GM12872 (cell line): Measurements from ENCODE around the gene SHC4.

Source experiments
- TF ChIP-seq, protein P1 (sequence below): IDR thresholded peaks from 3 replicates; pipeline ENCODE4 v1.5.1; 2011; ENCODE audit warnings: low read depth, mild to moderate bottlenecking, low read length, moderate library complexity; ENCODE audit not compliant: insufficient read depth

The SHC4 gene

DNA sequence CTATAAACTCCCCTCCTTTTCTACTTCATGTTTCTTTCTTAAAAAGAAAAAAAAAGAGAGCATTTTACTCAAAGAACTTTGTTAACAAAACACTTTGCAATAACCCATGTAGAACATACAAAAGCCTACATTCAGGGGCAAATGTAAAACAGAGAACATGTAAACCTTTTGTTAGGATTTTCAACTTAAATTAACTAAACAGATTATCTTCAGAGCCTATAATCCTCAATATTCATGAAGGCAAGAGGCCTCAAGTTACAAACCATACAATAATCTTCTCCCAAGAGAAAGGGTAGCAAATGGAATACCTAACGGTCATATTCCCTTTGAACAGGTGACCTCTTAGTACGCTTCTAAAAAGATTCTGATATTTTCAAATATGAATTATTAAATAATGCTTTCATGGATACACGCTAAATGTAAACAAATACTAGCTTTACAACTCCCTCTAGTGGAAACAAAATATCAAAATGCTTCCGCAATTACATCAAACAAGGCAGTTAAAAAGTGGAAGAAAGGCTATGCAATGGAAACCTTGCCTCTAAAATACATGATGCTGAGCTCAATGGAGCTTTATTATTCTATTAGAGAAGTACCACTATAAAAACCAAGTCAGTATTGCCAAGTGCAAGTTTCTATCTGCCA is 162.8 kb downstream of the SHC4 start:
- TF ChIP-seq, protein P1, sequence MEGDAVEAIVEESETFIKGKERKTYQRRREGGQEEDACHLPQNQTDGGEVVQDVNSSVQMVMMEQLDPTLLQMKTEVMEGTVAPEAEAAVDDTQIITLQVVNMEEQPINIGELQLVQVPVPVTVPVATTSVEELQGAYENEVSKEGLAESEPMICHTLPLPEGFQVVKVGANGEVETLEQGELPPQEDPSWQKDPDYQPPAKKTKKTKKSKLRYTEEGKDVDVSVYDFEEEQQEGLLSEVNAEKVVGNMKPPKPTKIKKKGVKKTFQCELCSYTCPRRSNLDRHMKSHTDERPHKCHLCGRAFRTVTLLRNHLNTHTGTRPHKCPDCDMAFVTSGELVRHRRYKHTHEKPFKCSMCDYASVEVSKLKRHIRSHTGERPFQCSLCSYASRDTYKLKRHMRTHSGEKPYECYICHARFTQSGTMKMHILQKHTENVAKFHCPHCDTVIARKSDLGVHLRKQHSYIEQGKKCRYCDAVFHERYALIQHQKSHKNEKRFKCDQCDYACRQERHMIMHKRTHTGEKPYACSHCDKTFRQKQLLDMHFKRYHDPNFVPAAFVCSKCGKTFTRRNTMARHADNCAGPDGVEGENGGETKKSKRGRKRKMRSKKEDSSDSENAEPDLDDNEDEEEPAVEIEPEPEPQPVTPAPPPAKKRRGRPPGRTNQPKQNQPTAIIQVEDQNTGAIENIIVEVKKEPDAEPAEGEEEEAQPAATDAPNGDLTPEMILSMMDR: peak; percentile 38; the same call in 2 of the 3 replicates

DNA sequence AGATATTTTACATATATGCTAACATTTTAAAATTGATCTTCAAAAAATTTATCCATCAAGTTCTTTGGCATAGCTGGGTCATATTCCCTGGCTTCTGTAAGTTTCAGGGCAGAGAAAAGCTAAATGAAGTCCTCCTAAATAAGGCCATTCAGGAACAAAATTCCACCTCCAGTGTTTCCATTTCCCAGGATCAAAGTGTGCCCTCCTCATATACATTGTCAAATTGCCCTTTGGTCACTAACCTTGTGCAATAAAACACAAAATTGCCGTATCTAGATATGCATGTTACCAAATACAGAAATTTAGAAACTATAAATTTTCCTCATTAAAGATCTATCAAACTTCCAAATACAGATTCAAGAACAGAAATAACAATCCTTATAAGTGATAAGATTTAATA is 163.5 kb downstream of the SHC4 start:
- TF ChIP-seq, protein P1: no peak

DNA sequence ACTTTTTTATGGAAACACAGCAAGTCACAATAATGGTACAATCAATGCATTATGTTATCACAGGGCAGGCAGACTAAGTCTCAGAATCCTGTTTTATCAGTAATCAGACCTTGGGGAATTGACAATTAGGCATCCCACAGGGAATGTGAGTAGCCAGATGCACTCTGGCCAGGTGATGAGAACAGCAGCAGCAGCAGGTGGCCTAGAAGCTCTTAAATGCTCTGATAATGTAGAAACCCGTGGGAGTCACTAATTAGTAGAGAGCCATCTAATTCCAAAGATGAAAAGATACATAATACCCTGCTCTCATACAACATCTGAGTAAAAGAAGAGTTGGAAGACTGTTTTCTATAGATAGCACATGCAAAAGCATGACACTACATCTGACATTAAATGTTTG is 165.4 kb downstream of the SHC4 start:
- TF ChIP-seq, protein P1: no peak

DNA sequence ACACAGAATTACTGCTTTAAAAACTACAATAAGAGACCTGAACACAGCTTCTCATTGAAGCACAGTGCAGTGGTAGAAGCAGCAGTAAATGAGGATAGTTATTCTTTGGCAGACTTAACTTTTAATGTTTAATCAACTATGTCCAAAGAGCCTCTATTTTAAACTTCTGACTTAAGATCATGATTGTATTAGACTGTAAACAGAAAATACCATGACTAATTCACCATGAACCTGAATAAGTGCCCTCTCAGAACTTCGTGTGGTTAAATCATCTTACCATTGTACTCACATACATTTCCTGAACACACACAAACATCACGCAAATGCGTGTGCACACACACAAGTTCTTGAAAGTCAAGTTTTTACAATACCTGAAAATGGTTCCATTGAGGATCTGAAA is 166.8 kb downstream of the SHC4 start:
- TF ChIP-seq, protein P1: no peak

DNA sequence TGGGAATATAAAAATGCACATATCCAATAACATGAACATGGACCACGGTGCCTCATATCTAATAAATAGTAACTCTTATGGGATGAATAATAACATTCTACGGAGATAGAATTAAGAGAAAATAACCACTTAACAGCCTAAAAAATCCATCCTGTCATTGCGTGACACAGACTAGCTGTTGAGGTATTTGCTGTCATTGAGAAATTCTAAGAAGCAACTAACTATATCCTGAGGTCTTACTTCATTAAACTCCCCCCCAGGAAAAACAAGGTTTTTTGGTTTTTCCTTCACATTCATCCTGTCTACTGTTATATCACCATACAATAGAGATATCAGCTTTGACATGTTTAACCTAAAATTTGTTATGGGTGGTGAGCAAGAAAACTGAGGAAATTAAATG is 167.2 kb downstream of the SHC4 start:
- TF ChIP-seq, protein P1: no peak

DNA sequence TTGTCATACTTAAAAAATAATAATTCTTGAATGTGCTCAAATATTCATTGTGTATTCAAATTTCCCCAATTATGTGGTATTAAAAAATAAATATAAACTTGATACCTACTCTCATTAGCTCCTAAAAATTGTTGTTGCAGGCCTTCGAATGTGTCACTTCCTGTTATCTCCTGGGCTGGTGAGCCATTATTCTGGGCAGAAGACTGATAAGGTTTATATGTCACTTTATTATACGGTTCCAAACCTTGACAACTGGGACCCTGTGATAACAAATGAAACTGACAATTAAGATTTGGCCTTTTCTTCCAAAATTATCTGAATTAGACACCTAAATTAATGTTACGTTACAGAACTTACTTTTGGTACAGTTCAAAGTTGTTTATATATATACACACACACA is 167.8 kb downstream of the SHC4 start:
- TF ChIP-seq, protein P1: no peak

DNA sequence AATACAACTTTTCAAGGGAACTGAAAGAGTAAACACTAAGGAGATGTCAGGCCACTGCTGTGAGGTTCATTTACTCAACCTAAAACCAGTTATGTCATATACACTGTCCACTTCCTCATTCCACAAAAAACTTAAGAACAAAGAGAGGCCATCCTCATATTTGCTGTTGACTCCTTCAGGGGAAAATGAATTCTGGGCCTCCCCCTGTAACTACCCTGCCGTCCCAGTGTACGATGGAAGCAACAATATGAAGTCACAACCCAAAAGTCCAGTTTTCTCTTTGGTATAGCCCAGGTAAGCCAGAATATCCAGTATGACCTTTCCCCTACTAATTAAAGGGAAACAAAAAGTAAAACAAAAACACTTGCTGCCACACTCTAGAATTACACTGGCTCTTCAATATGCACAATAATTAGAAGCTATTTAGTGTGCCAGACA is 169.0 kb downstream of the SHC4 start:
- TF ChIP-seq, protein P1: no peak
